CD4-positive, alpha-beta T cell (primary cell): ENCODE data around the gene DLX5. TPM values are rescaled to one million over a fixed set of nuclear protein-coding genes. Genes with fewer than 3 reads are reported as not detected.

Experiments
- ATAC-seq: fragments of 200-7000 bp; cut with Tn5 transposase; one replicate; pipeline ENCODE4 v1.10.0; 2022; ENCODE audit warnings: mild to moderate bottlenecking; ENCODE audit not compliant: poor library complexity
- CTCF ChIA-PET: fragments of 350-600 bp; sonication (Branson Sonifier 250); formaldehyde crosslinking; loops from one replicate; lab custom pipeline; 2021; ENCODE audit warnings: antibody characterized with exemption, inconsistent platforms; lab: Charles Lee
- POLR2A ChIA-PET: fragments of 350-600 bp; sonication (Branson Sonifier 250); formaldehyde crosslinking; loops from one replicate; lab custom pipeline; 2021; ENCODE audit warnings: antibody characterized with exemption, inconsistent platforms; lab: Charles Lee
- DNase-seq, 14 experiments: peaks; one replicate each; pipeline ENCODE4 v3.0.0-alpha.2; 2013 to 2020; ENCODE audit warnings: mixed read lengths in 2 of 14
- H3K27ac ChIP-seq, 2 donors: one replicate each; pipeline versions ENCODE4 v1.5.1 to v1.7.0; 2013; ENCODE audit warnings: low read length in 2 of 2, low read depth in 1 of 2, mild to moderate bottlenecking in 1 of 2
- H3K27me3 ChIP-seq, 2 experiments: 1 replicate in 1 of 2; 2 replicates in 1 of 2; pipeline versions ENCODE4 v1.6.1 to v1.7.0; 2013; ENCODE audit warnings: low read length in 2 of 2, control low read depth in 1 of 2, mild to moderate bottlenecking in 1 of 2, moderate library complexity in 1 of 2; ENCODE audit not compliant: insufficient read depth in 2 of 2, control insufficient read depth in 1 of 2
- H3K36me3 ChIP-seq: one replicate; pipeline ENCODE4 v1.6.1; 2013; ENCODE audit warnings: low read length, control low read depth; ENCODE audit not compliant: insufficient read depth
- H3K4me1 ChIP-seq: one replicate; pipeline ENCODE4 v1.6.1; 2013; ENCODE audit warnings: low read length, control low read depth; ENCODE audit not compliant: insufficient read depth
- H3K4me3 ChIP-seq: one replicate; pipeline ENCODE4 v1.5.1; 2013; ENCODE audit warnings: mild to moderate bottlenecking, low read length, moderate library complexity
- H3K9me3 ChIP-seq, 2 experiments: 1 replicate in 1 of 2; 2 replicates in 1 of 2; pipeline versions ENCODE4 v1.6.1 to v1.7.0; 2013; ENCODE audit warnings: low read length in 2 of 2, mild to moderate bottlenecking in 2 of 2, control low read depth in 1 of 2, moderate library complexity in 1 of 2; ENCODE audit not compliant: control insufficient read depth in 1 of 2, insufficient read depth in 1 of 2
- H3K27ac Mint-ChIP-seq: one replicate; pipeline ENCODE4 v1.8.0; 2020; ENCODE audit warnings: mixed read lengths
- H3K27me3 Mint-ChIP-seq: one replicate; pipeline ENCODE4 v1.8.0; 2021; ENCODE audit warnings: mixed read lengths
- H3K36me3 Mint-ChIP-seq: one replicate; pipeline ENCODE4 v1.8.0; 2021; ENCODE audit warnings: low read depth, mixed read lengths
- H3K4me1 Mint-ChIP-seq: one replicate; pipeline ENCODE4 v1.8.0; 2021; ENCODE audit warnings: low read depth, mixed read lengths
- H3K4me3 Mint-ChIP-seq: one replicate; pipeline ENCODE4 v1.8.0; 2020; ENCODE audit warnings: mild to moderate bottlenecking, mixed read lengths
- H3K9me3 Mint-ChIP-seq: one replicate; pipeline ENCODE4 v1.8.0; 2020; ENCODE audit warnings: mixed read lengths
- CTCF ChIP-seq: fragments of 200-600 bp; IDR thresholded peaks from one replicate; pipeline ENCODE4 v1.8.0; 2022; ENCODE audit warnings: antibody characterized with exemption, mild to moderate bottlenecking
- intact Hi-C, 2 experiments: fragments of 100-400 bp; cut with DNase I in 1 of 2; cut with micrococcal nuclease in 1 of 2; formaldehyde crosslinking; loops; one replicate each; pipeline versions ENCODE4 v1.15.1 to v1.9.0; 2023 to 2025; cut with DNase I, micrococcal nuclease
- total RNA-seq, 174 experiments: library from RNA in 2 of 174; stranded (reverse) in 2 of 174; gene quantifications; one replicate each; pipeline ENCODE4 v1.2.3 and lab custom pipeline; 2021 to 2026

The DLX5 gene
- total RNA-seq, 2 experiments from 2014 or later: not detected

- Histone ChIP-seq H3K9me3 (no peaks in the 10 kb centered on the region), H3K36me3 (no peaks in the 10 kb centered on the region), H3K27ac (no peak overlapping the region), H3K27me3 (peaks cover 11 to 27% of the 10 kb centered on the region in 2 experiments), H3K4me3 (no peak overlapping the region), H3K4me1 (no peaks in the 10 kb centered on the region)
- DNase-seq: no peak
- Mint-ChIP-seq H3K36me3 (no peaks in the 10 kb centered on the region), H3K27me3 (peaks cover 67% of the 10 kb centered on the region), H3K4me3 (no peak overlapping the region), H3K27ac (no peak overlapping the region), H3K9me3 (no peaks in the 10 kb centered on the region), H3K4me1 (no peaks in the 10 kb centered on the region)
- TF ChIP-seq CTCF: no peak
- ATAC-seq: no peak
- CTCF ChIA-PET: interaction anchor here (1.4 kb wide), 1 partner anchor 20 kb away, joined by 3 read pairs; no protein-coding TSS in a partner anchor
- POLR2A ChIA-PET: no interaction called here
- intact Hi-C loops: no loop called here
These were observed 53.9 kb downstream of the DLX5 start for GRCh38 chr7:96970739-96971138.

Other genes starting within 250 kb of the DLX5 start
- gene DLX6, start 19.3 kb downstream of the DLX5 start, total RNA-seq: not detected
- gene SDHAF3, start 92.9 kb upstream of the DLX5 start, total RNA-seq: 1 to 10 TPM; 3.2 to 5.0 TPM